SU-DHL-6 (cell line): ENCODE data around the gene INSIG1.

Experiments used
- EZH2phosphoT487 ChIP-seq: fragments of 200-600 bp; sonication (generic), shearing (Covaris generic); conservative IDR thresholded peaks from 2 replicates; pipeline ENCODE4 v1.6.1; 2018; ENCODE audit warnings: mild to moderate bottlenecking, antibody characterized with exemption, low read length, moderate library complexity, mixed read lengths
- TF ChIP-seq, protein P1 (sequence below): fragments of 200-600 bp; sonication (generic); IDR thresholded peaks from one replicate; pipeline ENCODE4 v1.5.1; 2017; ENCODE audit warnings: antibody characterized with exemption, mild to moderate bottlenecking, low read length, moderate library complexity; ENCODE audit not compliant: insufficient read depth, poor library complexity, severe bottlenecking

GRCh38 chr7:155276042-155276799 lies 21.5 kb upstream of the INSIG1 start:
- TF ChIP-seq EZH2phosphoT487: no peak
- TF ChIP-seq, protein P1, sequence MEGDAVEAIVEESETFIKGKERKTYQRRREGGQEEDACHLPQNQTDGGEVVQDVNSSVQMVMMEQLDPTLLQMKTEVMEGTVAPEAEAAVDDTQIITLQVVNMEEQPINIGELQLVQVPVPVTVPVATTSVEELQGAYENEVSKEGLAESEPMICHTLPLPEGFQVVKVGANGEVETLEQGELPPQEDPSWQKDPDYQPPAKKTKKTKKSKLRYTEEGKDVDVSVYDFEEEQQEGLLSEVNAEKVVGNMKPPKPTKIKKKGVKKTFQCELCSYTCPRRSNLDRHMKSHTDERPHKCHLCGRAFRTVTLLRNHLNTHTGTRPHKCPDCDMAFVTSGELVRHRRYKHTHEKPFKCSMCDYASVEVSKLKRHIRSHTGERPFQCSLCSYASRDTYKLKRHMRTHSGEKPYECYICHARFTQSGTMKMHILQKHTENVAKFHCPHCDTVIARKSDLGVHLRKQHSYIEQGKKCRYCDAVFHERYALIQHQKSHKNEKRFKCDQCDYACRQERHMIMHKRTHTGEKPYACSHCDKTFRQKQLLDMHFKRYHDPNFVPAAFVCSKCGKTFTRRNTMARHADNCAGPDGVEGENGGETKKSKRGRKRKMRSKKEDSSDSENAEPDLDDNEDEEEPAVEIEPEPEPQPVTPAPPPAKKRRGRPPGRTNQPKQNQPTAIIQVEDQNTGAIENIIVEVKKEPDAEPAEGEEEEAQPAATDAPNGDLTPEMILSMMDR: no peak
